Urinary bladder (tissue), 4 donors: ENCODE measurements around the gene TMEM60. TPM values are rescaled to one million over a fixed set of nuclear protein-coding genes. Genes with fewer than 3 reads are reported as not detected.

Experiments used
- DNase-seq: peaks from one replicate; pipeline ENCODE4 v3.0.0-alpha.2; 2015; ENCODE audit errors: extremely low spot score
- H3K27ac ChIP-seq: one replicate; pipeline ENCODE4 v1.5.1; 2013; ENCODE audit warnings: low read depth, mild to moderate bottlenecking, moderate library complexity
- H3K36me3 ChIP-seq: one replicate; pipeline ENCODE4 v1.6.1; 2013; ENCODE audit warnings: mild to moderate bottlenecking, moderate library complexity; ENCODE audit not compliant: insufficient read depth
- H3K4me1 ChIP-seq: one replicate; pipeline ENCODE4 v1.6.1; 2013; ENCODE audit warnings: mild to moderate bottlenecking, moderate library complexity; ENCODE audit not compliant: insufficient read depth
- H3K4me3 ChIP-seq: one replicate; pipeline ENCODE4 v1.5.1; 2013; ENCODE audit warnings: low read depth, low read length
- WGBS: extraction: QIAGEN DNeasy Blood & Tissue Kit; methylation state at CpG from one replicate; pipeline ENCODE4 v1.1.7; 2013; 5-methylcytosine and 5-hydroxymethylcytosine counted together
- polyA plus RNA-seq: library from polyadenylated mRNA; stranded (reverse); fragments of 200-250 nt; gene quantifications from one replicate; pipeline ENCODE4 v1.2.3, GENCODE V29; 2013
- total RNA-seq: library from RNA; depleted of rRNA; stranded (reverse); fragments of >200 nt; gene quantifications from one replicate; pipeline ENCODE4 v1.2.3, GENCODE V29; 2014
- donor health status: healthy with polysubstance abuse.
- donor health status: healthy.

Gene TMEM60
- total and polyA plus RNA-seq, 2 donors, result 16.1 to 23.2 TPM

DNA sequence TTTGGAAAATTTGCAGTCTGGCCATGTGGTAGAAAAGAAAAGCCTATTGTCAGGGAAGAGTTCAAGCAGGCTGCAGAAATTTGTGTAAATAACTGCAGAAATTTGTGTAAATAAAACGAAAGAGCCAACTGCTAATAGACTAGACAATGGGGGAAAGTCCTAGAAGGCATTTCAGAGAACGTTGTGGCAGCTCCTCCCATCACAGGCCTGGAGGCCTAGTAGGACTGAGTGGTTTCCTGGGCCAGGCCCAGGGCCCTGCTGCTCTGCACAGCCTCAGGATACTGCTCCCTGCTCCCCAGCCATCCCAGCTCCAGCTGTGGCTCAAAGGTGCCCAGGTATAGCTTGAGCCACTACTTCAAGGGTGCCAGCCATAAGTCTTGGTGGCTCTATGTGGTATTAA, 51.1 kb downstream of the TMEM60 start:
- Histone ChIP-seq H3K4me1 (peaks cover 1% of the 10 kb centered on the region), H3K36me3 (peaks cover 3% of the 10 kb centered on the region), H3K4me3 (no peak overlapping the region), H3K27ac (no peak overlapping the region)
- 58% methylated on average over 2 of the region's 2 CpGs for WGBS
- no peak for DNase-seq

DNA sequence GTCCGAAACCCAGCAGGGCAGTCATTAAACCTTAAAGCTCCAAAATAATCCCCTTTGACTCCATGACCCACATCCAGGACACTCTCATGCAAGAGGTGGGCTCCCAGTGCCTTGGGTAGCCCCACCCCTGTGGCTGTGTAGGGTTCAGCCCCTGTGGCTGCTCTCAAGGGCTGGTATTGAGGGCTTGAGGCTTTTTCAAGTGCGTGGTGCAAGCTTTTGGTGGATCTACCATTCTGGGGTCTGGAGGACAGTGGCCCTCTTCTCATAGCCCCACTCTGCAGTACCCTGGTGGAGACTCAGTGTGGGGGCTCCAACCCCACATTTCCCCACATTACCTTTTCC, 51.4 kb downstream of the TMEM60 start:
- H3K36me3 ChIP-seq, result peaks cover 3% of the 10 kb centered on the region
- H3K4me1 ChIP-seq, result no peaks in the 10 kb centered on the region
- H3K4me3 ChIP-seq, result no peak overlapping the region
- H3K27ac ChIP-seq, result no peak overlapping the region
- 98% methylated on average over 2 of the region's 2 CpGs for WGBS
- DNase-seq, result no peak

DNA sequence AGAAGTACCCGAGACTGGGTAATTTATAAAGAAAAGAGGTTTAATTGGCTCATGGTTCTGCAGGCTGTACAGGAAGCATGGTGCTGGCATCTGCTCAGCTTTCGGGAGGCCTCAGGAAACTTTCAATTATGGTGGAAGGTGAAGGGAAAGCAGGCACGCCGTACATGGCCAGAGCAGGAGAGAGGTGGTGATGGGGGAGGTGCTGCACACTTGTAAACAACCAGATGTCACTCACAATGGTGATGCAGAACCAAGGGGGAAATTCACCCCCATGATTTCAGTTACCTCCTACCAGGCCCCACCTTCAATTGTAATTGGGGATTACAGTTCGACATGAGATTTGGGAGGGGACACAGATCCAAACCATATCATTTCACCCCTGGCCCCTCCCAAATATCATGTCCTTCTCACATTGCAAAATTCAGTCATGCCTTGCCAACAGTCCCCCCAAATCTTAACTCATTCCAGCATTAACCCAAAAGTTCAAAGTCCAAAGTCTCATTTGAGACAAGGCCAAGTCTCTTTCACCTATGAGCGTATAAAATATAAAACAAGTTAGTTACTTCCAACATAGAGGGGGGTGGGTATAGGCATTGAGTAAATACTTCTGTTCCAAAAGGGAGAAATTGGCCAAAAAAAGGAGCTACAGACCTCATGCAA, 51.9 kb downstream of the TMEM60 start:
- no peak for DNase-seq
- 95% methylated on average over 6 of the region's 6 CpGs for WGBS
- no peak overlapping the region for H3K4me3 ChIP-seq
- peaks cover 3% of the 10 kb centered on the region for H3K36me3 ChIP-seq
- H3K4me1 ChIP-seq, result no peaks in the 10 kb centered on the region
- no peak overlapping the region for H3K27ac ChIP-seq

DNA sequence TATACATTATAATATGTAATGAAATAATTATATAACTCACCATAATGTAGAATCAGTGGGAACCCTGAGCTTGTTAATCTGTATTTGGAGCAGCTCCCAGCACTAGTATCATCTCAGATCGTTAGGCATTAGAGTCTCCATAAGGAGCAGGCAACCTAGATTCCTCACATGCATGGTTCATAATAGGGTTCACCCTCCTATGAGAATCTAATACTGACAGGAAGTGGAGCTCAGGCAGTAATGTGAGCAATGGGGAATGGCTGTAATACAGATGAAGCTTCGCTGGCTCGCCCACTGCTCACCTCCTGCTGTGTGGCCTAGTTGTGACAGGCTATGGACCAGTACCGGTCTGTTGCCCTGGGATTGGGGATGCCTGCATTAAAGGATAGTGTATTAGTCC, 52.5 kb downstream of the TMEM60 start:
- 89% methylated on average over 4 of the region's 4 CpGs for WGBS
- H3K36me3 ChIP-seq, result peaks cover 3% of the 10 kb centered on the region
- no peak overlapping the region for H3K27ac ChIP-seq
- no peak for DNase-seq
- H3K4me1 ChIP-seq, result no peaks in the 10 kb centered on the region
- no peak overlapping the region for H3K4me3 ChIP-seq

Other genes starting within 250 kb of the TMEM60 start
- 58.4 TPM for gene RSBN1L, start 102.0 kb downstream of the TMEM60 start, total RNA-seq
- gene RSBN1L, start 102.0 kb downstream of the TMEM60 start, polyA plus RNA-seq, result 13.0 TPM
- 52.1 TPM for gene PHTF2, start 339 bp upstream of the TMEM60 start, total RNA-seq
- 10.9 TPM for gene PHTF2, start 339 bp upstream of the TMEM60 start, polyA plus RNA-seq